GM13976 (cell line): ENCODE results near the gene BUD31.

Source experiments
- DNase-seq: peaks from one replicate; pipeline ENCODE4 v3.0.0; 2012; ENCODE audit warnings: low spot score
- in situ Hi-C: fragments of 300-500 bp; cut with MboI; formaldehyde crosslinking; loops from one replicate; pipeline ENCODE4 v1.12.0; 2022; ENCODE audit warnings: low sequenced_read_pairs, mixed read lengths, inconsistent platforms; ENCODE audit not compliant: unreplicated experiment
- TF ChIP-seq, protein P1 (sequence below): IDR thresholded peaks from 2 replicates; pipeline ENCODE4 v1.5.1; 2012; ENCODE audit warnings: borderline replicate concordance, mild to moderate bottlenecking; ENCODE audit not compliant: insufficient read depth; ENCODE audit errors: extremely low read depth, missing control alignments, control extremely low read depth

The BUD31 gene

DNA sequence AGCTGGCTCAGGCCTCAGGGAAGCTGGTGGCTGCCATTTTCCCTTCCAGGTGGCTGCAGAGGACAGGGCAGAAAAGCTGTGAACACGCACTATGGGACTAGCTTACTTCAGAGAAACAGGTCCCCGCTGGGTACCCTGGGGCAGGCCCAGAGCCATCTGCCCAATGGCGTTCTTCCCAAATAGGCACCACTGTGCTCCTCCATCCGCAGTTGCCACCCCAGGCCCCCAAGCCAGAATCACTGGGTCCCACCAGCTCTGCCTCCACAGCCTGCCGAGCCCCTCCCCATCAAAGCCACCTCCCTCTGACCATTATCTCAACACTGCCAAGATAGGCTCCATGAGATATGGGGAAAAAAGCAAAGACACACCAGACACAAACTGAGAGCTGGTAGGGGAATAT lies 11.4 kb downstream of the BUD31 start:
- no peak for DNase-seq
- TF ChIP-seq, protein P1, sequence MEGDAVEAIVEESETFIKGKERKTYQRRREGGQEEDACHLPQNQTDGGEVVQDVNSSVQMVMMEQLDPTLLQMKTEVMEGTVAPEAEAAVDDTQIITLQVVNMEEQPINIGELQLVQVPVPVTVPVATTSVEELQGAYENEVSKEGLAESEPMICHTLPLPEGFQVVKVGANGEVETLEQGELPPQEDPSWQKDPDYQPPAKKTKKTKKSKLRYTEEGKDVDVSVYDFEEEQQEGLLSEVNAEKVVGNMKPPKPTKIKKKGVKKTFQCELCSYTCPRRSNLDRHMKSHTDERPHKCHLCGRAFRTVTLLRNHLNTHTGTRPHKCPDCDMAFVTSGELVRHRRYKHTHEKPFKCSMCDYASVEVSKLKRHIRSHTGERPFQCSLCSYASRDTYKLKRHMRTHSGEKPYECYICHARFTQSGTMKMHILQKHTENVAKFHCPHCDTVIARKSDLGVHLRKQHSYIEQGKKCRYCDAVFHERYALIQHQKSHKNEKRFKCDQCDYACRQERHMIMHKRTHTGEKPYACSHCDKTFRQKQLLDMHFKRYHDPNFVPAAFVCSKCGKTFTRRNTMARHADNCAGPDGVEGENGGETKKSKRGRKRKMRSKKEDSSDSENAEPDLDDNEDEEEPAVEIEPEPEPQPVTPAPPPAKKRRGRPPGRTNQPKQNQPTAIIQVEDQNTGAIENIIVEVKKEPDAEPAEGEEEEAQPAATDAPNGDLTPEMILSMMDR, result no peak
- in situ Hi-C loops, result no loop called here

DNA sequence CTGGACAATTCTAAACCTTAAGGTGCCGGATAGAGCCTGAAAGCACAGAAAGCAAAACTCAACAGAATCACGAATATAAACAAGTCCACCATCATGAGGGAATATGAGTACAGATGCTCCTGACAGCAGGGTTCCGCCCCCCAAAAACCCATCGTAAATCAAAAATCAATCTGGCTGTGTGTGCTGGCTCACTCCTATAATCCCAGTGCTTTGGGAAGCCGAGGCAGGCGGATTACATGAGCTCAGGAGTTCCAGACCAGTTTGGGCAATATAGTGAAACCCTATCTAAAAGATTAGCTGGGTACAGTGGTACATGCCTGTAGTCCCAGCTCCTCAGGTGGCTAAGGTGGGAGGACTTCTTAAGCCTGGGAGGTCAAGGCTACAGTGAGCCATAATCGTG lies 12.2 kb downstream of the BUD31 start:
- in situ Hi-C loops, result no loop called here
- TF ChIP-seq, protein P1, result no peak

GRCh38 chr7:99422186-99422585 lies 13.4 kb downstream of the BUD31 start:
- DNase-seq, result no peak
- in situ Hi-C loops, result no loop called here
- TF ChIP-seq, protein P1, result no peak

More for the DNA sequence above, 12.2 kb downstream of the BUD31 start:
- DNase-seq, result no peak

GRCh38 chr7:99422625-99423024 lies 13.9 kb downstream of the BUD31 start:
- no peak for DNase-seq
- in situ Hi-C loops, result no loop called here
- TF ChIP-seq, protein P1, result no peak

DNA sequence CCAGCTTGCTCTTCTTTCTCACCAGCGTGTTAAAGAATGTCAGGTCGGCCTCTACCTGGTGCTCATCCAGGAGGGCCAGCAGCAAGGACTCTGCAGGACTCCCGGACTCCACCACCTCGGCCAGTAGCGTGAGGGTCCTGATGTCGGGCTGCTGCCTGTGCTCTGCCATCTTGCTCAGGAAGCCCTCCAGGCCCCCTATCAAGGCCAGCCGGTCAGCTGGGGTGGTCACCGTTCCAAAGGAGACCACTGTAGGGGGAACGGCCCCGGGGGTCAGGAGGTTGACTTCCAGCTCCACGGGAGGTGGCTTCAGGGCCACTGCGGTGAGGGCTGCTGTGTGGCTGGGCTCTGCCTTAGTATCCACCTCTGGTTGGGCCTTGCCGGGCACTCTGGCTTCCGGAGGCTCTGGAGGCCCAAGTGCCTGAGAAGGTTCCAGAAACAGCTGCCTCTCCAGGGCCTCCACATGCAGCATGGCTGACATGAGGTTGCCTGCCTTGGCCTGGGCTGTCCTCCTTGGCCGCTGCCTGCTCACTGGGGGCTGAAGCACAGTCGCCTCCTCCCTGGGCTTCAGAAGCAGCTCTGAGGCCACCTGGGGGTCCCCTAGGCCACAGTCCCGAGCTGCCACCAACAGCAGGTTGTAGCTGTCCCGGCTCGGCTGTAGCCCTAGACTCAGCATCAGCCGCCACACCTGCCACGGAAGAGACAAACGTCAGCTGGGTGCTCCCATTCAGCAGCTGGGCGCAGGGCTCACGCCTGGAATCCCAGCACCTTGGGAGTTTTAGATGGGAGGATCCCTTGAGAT lies 16.4 kb downstream of the BUD31 start:
- no peak for DNase-seq
- TF ChIP-seq, protein P1, result no peak
- in situ Hi-C loops, result no loop called here

DNA sequence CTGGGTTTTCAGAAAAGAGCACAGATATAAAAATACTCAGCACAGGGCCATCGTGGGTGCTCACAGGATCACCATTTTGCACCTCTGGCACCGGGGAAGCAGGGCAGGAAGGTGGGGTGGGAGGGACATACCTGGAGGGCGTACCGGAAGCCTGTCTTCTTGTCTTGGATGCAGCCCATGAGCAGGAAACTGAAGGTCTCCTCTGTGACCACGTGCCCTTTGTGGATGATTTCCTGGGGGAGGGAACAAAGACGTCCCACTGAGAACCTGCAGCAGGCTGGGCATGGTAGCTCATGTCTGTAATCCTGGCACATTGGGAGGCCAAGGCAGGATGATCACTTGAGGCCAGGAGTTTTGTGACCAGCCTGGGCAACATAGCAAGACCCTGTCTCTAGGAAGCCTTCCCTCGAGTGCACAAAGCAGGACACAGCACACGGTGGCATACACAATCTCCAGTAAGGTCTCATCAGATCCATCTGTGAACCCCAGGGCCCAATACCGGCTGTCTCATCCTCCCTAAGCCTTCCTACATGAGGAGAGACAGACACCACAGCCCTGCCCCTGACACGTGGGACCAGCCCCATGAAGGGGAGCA lies 20.3 kb downstream of the BUD31 start:
- TF ChIP-seq, protein P1, result no peak
- in situ Hi-C loops, result no loop called here
- DNase-seq, result no peak
